ENCODE measurements around the gene CSDE1.

The CSDE1 gene

DNA sequence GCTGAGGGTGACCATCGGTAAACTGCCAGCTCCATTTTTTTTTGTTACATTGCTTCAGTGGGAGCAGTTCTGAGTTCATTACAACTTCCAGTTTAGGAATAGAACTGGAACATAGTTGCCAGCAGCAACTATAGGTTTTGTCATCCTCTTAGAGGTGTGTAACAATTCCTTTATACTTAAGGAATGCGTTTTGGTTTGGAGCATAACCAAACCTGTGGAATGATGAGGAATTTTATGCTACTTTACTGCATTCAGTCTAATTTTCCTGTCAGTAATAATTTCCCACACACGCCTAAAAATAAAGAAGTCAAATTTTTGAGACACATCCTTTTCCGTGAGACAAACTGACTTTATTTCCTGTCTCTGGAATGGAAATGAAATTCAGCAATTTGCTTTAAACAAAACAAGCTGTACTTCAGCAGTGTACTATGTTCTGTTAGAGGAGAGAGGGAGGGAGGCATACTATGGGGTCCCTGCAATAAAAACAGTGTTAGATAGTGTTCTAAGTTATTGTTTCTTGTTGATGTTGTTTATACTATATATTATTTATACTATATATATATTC, 57.7 kb downstream of the CSDE1 start:
- no peak for DNase-seq

DNA sequence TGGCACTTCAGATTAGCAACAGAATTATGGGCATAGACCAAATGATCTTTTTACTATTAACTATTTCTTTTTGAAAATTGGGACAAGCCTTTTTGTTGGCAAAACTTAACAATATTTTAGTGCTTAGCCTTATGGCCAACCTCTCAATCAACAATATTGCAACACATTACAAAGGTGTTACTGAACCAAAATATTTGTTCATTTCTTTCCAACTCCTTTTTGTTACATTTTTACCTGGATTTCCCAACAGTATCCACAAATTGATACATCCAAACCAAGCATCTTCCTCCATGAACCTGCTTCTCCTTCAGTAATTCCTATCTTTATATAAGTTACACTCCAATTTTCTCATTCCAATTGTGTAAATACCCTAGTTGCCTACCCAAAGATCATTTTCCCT, 61.0 kb downstream of the CSDE1 start:
- no peak for DNase-seq

DNA sequence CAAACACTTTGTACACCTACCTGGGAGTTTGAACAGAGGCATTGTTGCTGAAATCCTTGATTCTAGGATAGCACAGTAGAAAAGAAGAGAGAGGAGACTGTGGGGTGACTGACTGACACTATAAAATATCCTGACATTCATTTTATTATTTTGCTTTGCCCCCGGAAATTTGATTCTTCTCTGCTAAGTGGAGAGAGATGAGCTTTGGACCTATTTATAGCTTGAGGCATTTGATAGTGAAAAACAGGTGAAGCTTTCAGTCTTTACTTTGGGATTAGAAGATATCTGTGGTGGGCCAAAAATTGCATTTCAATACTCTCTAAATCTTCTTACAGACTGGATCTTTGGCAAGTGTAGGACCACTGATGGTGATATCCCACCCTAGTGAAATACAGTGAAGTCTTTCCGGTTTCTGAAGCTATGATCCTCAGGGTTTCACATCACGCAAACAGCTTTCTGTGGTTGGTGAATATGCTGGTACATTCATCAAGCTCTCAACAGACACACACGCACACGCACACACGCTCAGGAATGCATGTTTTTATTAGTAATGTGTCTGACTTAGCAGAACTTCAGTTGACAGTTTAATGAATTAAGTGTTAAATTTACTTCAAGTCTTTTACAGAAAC, 62.2 kb downstream of the CSDE1 start, which contains the start of gene AMPD1:
Gene AMPD1 (minus strand): TSS at position 117 of the 629 bp plus-strand sequence. CDS start 75 bp downstream, at position 42.
- no peak for DNase-seq

DNA sequence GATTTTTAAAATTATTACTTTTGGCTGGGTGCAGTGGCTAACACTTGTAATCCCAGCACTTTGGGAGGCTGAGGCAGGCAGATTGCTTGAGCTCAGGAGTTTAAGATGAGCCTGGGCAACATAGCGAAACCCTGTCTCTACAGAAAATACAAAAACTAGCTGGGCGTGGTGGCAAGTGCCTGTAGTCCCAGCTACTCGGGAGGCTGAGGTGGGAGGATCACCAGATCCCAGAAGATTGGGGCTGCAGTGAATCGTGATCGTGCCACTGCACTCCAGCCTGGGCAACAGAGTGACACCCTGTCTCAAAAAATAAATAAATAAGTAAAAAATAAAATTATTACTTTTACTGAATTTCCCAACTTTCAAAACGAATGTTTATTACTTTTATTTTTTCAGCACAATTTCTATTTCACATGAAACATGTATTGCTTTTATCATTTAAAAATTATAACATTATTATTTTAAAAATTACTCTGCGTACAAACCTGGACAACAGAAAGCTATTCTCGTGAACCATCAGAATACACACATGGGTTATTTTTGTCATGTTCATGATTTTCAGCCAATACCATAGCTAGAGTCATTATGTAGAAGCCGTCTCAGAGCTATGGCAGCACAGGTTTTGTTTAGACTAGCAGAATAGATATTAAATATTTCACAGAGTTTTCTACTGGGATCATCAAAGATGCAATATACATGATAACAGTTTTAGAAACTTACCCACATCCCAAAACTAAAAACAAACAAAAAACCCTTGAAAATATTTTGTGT, 63.1 kb downstream of the CSDE1 start:
- DNase-seq, result no peak

DNA sequence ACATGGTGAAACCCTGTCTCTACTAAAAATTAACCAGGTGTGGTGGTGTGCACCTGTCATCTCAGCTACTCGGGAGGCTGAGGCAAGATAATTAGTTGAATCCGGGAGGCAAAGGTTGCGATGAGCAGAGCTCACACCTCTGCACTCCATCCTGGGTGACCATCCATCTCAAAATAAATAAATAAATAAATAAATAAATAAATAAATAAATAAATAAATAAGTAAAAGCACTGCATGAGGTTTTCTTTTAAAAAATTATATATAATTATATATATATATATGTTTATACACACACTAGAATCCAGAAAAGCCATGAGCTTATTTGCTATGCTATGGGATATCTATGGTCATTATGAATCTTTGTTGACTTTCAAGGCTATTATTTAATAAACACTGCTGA, 64.8 kb downstream of the CSDE1 start:
- no peak for DNase-seq

GRCh38 chr1:114691061-114691460, 66.7 kb downstream of the CSDE1 start:
- no peak for DNase-seq

DNA sequence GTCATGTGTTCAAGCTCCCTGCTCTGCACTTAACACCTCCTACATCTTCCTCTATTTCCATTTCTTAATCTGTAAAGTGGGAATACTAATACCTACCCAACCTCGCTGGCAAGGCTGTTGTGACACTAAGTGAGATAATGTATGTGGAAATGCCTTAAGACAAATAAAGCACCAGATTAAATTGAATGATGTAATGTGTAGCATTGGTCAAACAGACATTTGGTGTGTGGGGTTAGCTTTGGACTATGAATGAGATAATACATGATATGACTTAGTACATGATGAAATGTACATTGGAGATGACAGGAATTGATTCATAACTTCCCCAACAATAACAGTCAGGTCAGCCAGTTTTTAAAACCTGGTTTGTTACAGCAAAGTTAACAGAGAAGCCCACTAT, 67.6 kb downstream of the CSDE1 start:
- no peak for DNase-seq

DNA sequence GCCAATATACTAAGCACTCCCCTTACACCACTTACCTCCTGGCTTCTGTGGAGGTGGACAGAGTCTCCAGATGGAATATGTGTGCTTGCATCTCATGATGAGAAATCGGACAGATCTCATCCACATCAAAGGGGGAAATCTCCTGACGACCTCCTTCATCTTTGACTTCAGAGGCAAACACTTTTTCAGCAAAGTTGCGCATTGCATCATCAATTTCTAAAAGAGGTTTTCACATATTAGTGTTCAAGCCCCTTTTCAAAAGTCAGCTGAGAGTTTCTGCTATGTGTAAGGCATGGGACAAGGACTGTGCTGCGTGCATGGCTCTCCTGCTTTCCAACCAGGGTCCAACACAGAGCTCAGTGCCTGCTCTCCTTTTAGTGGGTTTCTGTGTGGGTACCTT, 69.3 kb downstream of the CSDE1 start:
- DNase-seq, result no peak

- DNase-seq, result no peak
Measured at GRCh38 chr1:114685851-114686250, 71.9 kb downstream of the CSDE1 start.

DNA sequence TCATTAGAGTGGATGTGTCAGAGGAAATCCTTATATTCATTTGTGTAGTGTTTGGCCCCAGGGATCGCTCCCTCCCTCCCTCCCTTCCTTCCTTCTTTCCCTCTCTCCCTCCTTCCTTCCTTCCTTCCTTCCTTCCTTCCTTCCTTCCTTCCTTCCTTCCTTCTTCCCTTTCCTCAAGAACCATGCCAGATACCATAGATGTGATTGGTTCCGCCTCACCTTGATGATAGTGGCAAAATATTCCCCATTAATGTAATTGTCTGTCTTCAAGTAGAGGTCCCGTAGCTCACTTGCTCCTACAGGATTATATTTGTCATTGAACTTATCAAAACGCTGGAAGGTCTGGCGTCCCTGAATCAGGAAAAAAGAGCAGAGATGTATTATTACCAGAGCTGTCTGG, 80.1 kb downstream of the CSDE1 start:
- no peak for DNase-seq

- no peak for DNase-seq
Measured at GRCh38 chr1:114676115-114676514, 81.7 kb downstream of the CSDE1 start.

- DNase-seq, result no peak
Measured at GRCh38 chr1:114671939-114672275, 85.9 kb downstream of the CSDE1 start.

DNA sequence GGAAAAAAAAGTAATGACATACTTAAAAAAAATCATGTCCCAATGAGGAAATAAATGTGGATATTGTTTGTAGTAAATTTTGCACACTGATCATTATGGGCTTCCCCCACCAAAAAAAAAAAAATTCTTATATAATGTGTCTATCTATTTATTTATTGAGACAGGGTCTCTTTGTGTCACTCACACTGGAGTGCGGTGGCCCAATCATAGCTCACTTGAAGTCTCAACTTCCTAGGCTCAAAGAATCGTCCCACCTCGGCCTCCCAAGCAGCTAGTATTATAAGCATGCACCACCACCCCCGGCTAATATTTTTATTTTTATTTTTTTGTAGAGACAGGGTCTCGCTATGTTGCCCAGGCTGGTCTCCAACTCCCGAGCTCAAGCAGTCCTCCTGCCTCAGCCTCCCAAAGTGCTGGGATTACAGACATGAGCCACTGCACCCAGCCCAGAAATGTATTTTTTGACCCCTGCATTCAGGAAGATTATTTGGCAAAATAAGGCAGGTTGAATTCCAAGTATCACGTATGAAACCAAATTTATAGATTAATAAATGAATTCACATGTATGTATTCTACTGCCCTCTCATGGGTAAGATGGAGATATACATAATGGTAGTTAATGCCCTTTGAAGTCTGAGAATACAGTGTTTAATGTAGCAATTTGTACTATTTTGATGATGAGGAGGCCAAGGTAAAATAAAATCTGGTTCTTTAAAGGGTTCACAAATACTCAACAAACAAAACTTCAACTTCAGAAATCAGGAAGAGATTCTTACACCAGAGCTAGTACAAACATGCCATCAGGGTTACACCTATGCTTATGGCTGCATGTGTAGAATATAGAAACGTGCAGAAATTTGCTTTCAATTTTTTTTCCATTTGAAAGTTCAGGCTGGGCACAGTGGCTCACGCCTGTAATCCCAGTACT, 86.5 kb downstream of the CSDE1 start:
- DNase-seq, result no peak

DNA sequence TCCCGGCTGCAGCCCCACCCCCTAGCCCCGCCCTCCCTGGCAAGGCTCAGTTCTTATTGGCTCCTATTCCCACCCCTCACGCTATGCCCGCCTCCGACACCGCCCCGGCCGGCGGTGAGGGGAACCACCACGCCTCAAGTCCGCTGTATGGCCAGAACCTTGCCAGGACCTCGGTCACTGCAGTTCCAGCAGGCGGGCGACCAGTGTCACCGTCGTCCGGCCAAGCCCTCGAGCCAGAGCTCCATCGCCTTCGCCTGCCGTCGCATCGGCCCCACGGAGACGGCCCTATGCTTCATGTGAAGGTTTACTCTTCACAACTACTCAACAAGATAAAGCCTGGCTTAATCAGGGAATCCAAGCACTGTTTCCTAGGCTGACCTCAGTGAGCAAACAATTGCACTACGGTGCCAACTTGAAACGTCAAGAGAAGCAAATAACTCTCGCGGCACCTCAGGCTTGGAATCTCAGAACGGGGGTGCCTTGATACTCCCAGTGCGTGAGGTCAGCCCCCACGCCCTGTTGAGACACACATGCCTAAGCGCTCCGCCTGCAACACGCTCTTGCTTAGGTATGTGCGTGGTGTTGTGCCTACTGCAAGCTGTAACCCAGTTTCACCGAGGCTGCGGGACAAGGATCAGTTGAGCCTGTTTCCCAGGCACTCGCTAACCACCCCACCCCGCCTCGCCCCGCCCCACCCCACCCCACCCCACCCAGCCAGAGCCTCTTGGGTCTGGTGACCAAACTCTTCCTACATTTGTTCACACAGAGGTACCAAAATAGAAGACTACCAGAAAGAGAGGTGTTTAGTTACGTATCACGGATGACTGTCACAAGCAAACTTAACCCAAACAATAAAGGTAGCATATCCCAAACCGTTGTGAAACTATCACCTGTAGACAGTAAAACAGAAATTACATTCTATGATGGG, 87.4 kb downstream of the CSDE1 start:
- DNase-seq, result peak; percentile 25 to 68

DNA sequence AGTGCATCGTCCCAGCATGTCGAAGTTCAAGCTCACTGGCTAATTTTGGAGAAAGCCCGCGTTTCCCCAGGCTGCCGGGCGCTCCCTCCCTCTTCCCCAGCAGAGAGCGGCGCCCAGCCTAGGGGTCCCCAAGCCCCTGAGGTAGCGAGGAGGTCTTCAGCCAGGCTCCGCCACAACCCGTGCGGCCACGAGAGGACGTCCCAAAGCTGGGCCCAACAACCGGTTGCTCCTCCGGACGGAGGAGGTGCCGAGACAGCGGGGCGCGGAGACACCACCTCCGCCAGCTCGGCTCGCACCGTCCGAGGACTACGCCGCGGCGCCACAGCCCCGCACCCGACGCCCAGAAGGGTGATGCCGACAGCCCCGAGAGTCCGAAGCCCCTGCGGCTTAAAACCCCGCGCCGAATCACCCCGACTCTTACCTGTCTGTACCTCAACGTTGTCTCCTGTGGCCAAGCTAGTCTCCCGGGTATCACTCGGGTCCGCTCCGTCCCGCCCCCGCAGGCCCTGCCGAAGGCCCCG, 88.2 kb downstream of the CSDE1 start, which contains the start of gene DENND2C:
Gene DENND2C (minus strand): TSS at position 488 of the 521 bp plus-strand sequence. CDS start 44,065 bp downstream, outside the sequence.
- no peak for DNase-seq

DNA sequence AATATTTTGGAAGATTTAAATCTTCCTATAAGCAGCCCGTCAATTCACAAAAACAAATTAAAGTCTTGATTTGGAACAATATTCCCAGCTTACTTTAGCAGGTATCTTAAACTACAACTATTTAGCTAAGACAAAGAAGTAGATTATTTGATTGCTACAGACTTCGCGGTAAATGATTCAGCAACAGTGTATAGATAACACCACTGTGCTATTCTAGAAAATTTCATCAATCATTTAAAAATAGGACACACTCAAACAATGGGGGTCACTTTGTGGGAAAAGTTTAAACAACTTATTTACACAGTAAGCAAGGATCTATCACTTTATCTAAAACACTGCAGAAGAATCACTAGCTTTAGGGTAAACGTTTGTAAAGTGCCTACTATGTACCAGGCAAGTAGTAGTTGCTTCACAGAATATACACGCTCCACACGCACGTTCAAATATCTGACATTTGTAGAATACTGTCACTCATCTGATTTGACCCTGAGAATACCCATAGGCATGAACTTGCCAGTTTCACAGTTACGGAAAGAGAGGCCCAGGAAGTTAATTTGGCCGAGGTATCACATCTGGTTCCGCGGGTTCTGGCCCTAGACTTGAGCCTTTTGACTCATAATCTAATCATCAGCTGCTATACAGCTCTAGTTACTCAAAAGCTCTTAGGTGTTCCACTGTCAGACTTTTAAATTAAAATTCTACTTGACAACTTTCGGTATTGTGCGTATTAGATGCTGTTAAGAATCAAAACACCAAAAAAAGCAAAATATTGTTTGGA, 88.8 kb downstream of the CSDE1 start:
- DNase-seq, result no peak

DNA sequence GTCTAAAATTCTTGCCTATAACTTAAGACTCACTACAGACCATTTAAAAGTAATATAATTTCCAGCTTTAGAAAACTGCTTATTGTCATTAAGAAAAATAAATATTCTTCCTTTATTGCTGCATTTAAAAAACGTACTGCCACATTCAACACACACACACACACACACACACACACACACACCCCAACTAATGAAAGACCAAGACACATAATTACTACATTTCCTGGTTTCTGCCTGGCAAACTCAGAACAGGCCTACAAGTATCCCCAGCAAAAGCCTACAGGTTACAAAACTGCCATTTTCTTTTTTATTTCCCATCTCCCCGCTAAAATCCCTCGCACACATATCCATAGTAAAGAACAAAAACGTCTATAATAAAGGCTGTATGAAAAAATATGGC, 89.4 kb downstream of the CSDE1 start:
- DNase-seq, result no peak

DNA sequence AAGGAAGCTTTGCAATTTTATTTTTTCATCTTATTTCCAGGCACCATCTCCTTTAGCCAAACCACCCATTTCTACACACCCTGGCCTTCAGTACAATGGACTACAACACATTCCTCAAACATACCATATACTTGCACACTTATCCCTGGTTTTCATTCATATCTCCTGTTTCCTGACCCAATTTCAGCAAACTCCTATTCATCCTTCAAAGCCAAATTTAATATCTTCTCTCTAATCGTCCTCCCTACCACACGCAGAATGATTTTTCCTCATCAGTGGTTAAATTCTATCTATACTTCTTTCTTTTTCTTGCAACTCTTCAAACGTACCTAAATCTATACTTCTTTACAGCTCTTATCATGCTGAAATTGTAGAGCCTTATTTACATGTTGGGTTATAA, 90.8 kb downstream of the CSDE1 start:
- no peak for DNase-seq

All from cerebellar nuclear complex (tissue), 1 donor.